Neuron (in vitro differentiated cells): ENCODE measurements around the gene OMP.
"Not testable (repeated sequence)": the region's sequence is repeated elsewhere in the genome, so short reads cannot be mapped to it uniquely, and the experiment has no call there.

ENCODE experiments used
- H2AFZ ChIP-seq: one replicate; pipeline ENCODE4 v1.6.1; 2013; ENCODE audit warnings: low read depth, mild to moderate bottlenecking, inconsistent platforms, low read length, moderate library complexity
- H3K27me3 ChIP-seq: one replicate; pipeline ENCODE4 v1.6.1; 2013; ENCODE audit warnings: low read length; ENCODE audit not compliant: insufficient read depth
- H3K36me3 ChIP-seq: one replicate; pipeline ENCODE4 v1.6.1; 2013; ENCODE audit warnings: low read length; ENCODE audit not compliant: insufficient read depth
- H3K4me1 ChIP-seq: one replicate; pipeline ENCODE4 v1.6.1; 2013; ENCODE audit warnings: low read length; ENCODE audit not compliant: insufficient read depth
- H3K4me3 ChIP-seq: 2 replicates; pipeline ENCODE4 v1.5.1; 2013; ENCODE audit warnings: mild to moderate bottlenecking, low read length, moderate library complexity
- H3K9me3 ChIP-seq: one replicate; pipeline ENCODE4 v1.6.1; 2013; ENCODE audit warnings: low read length

Gene OMP

DNA sequence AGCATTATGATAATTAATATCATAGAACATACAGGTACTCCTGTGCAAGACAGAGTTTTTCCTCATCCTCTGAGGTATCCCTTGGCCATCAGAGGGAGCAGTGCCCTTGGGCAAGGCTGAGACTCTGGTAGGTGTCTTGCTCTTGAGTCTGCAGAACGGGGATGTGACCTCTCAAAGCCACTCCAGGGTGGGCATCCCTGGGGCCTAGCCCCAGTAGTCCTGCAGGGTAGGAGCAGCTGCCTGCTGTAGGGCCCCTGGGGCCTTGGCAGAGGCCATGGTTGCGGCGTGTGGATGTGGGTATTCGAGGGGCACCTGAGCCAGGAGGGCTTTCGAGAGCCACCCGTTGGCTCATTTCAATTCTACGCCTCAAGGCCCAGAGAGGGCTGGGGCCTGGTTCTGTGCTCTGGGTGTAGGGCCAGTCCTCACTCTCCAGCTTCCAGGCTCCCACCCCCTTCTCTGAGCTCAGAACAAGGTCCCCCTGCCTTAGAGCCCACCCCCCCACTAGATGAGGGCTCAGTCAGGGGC lies 7.7 kb upstream of the OMP start:
- Histone ChIP-seq H2AFZ (no peak overlapping the region), H3K4me3 (no peak overlapping the region), H3K9me3 (peaks cover 11% of the 10 kb centered on the region), H3K27me3 (no peaks in the 10 kb centered on the region), H3K36me3 (peaks cover 37% of the 10 kb centered on the region), H3K4me1 (no peaks in the 10 kb centered on the region)

DNA sequence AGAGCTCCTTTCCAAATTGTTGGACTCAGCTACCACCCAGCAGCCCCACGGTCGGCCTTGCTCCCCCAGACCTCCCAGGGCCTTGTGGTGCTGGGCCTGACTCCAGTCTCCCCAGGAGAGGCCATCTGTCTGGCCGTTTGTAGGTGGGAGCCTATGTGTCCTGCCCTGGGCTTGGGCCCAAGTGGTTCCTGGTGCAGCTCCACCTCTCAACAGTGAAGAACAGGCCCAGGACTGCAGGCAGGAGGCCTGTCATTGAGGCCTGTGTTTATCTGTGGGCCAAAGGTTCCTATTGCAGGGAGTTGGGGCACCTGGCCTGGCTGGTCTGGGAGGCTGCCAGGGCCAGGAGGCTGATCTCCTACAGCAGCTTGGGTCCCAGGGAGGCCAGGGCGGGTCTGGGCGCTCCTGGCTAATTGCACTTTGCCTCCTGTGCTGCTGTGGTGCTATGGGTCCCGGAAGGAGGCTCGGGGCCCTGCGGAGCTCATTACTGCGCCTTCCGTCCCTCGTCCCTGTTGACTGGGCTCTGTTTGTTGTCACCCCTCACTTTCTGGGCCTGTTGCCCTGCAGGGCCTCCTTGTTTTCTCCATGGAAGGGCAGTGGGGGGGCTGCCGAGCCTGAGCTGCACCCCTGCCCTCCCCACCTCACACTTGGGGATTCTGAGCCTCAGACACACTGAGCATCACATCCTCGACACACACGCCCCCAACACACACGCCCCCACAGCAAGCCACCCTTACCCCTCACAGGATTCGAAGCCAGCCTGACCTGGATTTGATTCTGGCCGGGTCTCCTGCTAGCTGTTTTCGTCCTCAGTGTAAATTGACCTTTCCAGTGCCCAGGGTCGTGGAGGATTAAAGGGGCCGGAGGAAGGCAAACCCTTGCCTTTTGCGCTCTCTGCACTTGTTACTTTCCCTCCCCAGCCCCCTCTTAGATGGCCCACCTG lies 6.8 kb upstream of the OMP start:
- Histone ChIP-seq H3K36me3 (peaks cover 37% of the 10 kb centered on the region), H3K4me3 (no peak overlapping the region), H3K9me3 (peaks cover 11% of the 10 kb centered on the region), H3K27me3 (no peaks in the 10 kb centered on the region), H3K4me1 (no peaks in the 10 kb centered on the region), H2AFZ (no peak overlapping the region)

DNA sequence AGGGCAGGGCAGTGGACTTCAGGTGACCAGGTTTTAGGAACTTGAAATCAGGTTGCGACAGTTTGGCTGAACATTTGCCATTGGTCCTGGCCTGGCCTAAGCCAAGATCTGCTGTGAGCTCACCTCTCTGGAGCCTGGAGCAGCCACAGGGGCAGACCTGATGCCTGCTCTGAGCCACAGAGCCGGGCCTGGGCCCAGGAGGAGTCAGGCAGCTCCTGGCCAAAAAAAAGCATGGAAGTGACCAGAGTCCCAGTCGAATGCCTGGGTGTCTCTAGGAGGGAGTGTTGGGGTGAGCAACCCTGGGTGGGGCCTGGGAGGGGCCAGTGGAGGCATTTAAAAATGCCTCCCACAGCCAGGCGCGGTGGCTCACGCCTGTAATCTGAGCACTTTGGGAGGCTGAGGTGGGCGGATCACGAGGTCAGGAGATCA lies 6.0 kb upstream of the OMP start:
- H3K27me3 ChIP-seq: no peaks in the 10 kb centered on the region
- H3K4me3 ChIP-seq: no peak overlapping the region
- no peaks in the 10 kb centered on the region for H3K4me1 ChIP-seq
- no peak overlapping the region for H2AFZ ChIP-seq
- H3K9me3 ChIP-seq: peaks cover 11% of the 10 kb centered on the region
- peaks cover 37% of the 10 kb centered on the region for H3K36me3 ChIP-seq

DNA sequence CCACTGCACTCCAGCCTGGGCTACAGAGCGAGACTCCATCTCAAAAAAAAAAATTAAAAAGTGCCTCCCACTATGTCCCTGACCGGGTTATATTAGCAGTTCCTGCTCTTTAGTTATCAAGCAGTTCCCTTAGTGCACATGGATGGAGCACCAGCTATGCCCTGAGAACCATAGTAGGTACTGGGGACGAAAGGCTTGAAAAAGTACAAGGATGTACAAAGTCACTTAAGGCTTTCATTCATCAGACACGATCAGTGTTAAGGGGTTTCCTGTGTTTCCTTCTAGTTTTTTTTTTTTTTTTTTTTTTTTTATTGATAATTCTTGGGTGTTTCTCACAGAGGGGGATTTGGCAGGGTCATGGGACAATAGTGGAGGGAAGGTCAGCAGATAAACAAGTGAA lies 5.5 kb upstream of the OMP start:
- Histone ChIP-seq H3K36me3 (peaks cover 38% of the 10 kb centered on the region), H3K9me3 (peaks cover 11% of the 10 kb centered on the region)
- not testable (repeated sequence) for H3K4me1 ChIP-seq, H3K27me3 ChIP-seq, H2AFZ ChIP-seq, H3K4me3 ChIP-seq

DNA sequence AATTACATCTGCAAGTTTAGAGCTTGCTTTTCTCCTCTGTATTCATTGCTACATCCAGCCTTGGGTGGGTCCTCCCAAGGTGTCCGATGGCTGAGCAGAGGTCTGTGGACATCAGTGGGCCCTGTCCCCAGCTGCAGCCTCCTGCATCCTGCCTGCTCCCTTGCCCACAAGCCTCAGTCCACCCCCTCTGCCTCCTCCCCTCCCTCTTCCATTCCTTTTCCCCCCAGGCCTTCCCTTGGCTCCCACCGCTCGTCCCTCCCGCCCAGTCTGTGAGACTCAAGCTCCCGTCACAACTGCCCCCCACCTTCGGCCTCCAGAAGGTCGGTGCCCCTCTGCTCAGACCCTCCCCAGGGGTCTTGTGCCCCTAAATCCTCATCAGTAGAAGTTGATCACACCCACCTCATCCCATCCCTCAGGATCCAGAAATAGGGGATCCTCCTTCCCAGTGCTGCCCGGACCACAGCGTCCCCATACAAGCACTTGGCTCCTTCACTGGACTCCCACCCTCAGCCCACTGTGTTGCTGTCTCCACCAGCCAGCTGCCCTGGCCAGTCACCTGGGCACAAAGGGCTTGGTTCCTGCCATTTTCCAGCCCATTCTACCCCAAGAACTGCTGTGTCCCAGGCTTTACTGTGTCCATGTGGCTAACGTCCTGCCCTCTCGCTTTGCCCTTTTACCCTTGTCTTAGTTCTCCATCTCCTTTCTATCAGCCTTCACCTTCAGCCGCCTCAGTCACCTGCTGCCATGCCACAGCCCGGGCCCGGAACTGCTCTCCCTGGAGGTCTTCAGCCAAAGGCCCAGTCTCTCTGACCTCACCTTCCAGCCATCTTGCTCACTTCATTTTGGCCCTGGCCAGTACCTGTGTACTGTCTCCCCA lies 2.2 kb upstream of the OMP start:
- Histone ChIP-seq H3K27me3 (no peaks in the 10 kb centered on the region), H3K36me3 (peaks cover 38% of the 10 kb centered on the region), H3K4me1 (no peaks in the 10 kb centered on the region), H2AFZ (no peak overlapping the region), H3K4me3 (no peak overlapping the region), H3K9me3 (peaks cover 9% of the 10 kb centered on the region)

DNA sequence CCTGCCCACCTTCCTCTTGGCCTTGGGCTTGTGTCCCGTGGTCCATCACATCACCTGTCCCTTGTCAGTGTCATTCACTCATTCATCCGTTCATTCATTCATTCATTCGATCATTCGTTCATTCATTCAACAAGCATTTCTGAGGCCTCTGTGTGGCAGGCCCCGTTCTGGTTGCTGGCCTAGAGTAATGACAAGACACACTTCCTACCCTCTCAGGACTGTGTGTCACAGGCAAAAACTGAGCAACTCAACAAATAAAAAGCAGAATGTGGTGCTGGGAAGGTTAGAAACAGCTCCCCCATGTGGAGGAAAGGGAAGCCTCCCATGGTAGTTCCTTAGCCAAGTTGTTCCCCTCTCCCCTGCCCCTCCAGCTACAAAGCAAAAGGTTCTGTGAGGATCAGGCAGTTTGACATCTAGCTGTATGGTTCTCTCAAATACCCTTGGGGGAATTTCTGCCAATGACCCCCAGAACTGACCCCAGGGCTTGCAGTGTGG lies 1.6 kb upstream of the OMP start:
- H3K9me3 ChIP-seq: peaks cover 6% of the 10 kb centered on the region
- peaks cover 31% of the 10 kb centered on the region for H3K36me3 ChIP-seq
- H3K4me1 ChIP-seq: no peaks in the 10 kb centered on the region

DNA sequence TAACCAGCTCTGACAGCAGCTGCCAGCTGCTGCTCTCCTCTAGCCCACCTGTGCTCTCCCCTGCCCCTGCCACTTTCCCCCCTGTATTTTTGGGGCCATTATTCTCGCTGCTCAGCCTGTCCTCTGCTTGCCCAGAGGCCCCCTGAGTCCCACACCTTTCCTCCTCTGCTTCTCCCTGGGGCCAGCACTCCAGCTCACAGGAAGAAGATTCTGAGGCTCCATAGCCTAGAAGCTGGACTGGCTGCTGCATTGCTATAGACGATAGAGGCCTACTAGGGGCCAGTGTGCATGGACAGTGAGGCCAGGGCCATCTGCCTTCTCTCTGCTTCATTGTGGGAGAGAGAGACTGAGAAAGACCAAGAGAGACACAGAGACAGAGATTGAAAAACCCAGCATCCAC lies 679 bp downstream of the OMP start:
- Histone ChIP-seq H3K4me3 (no peak overlapping the region), H3K36me3 (peaks cover 29% of the 10 kb centered on the region), H3K9me3 (no peaks in the 10 kb centered on the region), H3K27me3 (no peaks in the 10 kb centered on the region), H2AFZ (no peak overlapping the region), H3K4me1 (no peaks in the 10 kb centered on the region)

More for the DNA sequence above, 1.6 kb upstream of the OMP start:
- Histone ChIP-seq H3K27me3 (no peaks in the 10 kb centered on the region), H2AFZ (no peak overlapping the region), H3K4me3 (no peak overlapping the region)

DNA sequence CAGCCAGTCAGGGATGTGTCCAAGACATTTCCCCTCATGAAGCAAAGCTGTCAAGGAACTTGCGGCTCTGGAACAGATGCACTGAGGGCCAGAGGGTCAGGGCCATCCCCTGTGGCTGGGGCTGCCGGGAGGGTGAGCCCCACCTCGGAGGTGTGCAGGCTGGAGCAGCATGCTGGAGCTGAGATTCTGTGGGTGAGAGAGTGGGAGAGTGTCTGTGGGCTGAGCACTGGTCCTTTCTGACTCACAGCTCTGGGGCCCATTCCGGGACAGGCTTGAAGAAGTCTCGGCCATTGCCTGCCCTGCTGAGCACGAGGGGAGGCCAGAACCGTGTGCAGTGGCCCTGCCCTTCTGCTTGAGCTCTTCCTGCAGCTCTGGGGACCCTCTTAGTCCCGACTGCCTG lies 2.1 kb downstream of the OMP start:
- peaks cover 29% of the 10 kb centered on the region for H3K36me3 ChIP-seq
- H2AFZ ChIP-seq: no peak overlapping the region
- no peaks in the 10 kb centered on the region for H3K9me3 ChIP-seq
- H3K4me1 ChIP-seq: no peaks in the 10 kb centered on the region
- H3K4me3 ChIP-seq: no peak overlapping the region
- H3K27me3 ChIP-seq: no peaks in the 10 kb centered on the region

DNA sequence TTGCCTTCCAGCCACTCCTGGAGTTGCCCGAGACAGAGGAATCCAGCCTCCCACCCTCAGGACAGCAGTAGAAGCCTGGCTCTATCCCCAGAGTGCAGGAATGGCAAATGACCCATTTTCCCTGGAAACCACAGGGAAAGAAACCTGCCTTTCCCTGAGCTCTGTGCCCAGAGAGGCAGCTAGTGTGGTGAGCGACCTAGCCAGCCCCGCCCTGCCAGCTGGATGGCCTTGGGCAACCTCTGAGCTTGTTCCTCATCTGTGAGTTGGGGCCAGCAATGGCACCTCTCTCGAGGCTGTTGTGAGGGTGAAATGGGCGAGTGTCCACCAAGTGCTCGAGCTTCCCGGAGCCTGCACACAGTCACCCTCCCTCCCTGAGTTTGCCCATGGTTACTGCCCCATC lies 3.7 kb downstream of the OMP start:
- H3K27me3 ChIP-seq: no peaks in the 10 kb centered on the region
- H3K4me3 ChIP-seq: no peak overlapping the region
- H3K9me3 ChIP-seq: no peaks in the 10 kb centered on the region
- H2AFZ ChIP-seq: no peak overlapping the region
- H3K36me3 ChIP-seq: peaks cover 21% of the 10 kb centered on the region
- no peaks in the 10 kb centered on the region for H3K4me1 ChIP-seq

DNA sequence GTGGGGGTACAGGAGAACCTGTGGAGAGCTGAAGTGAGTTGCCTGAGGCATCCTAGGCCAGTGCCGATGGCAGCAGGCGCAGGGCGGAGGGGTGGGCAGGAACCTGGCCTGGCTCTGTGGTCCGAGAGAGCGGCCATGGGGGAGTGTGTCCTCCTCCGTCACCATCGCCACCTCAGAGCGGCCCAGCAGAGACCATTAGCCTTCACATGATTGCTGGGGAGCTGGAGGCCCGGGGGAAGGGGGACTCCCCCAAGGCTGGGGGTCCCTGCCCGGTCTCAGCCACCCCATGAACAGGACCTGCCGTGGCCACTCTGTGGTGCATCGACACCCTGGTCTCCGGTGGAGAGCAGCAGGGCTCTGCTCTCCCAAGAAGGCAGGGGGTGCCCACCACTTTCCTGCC lies 4.1 kb downstream of the OMP start:
- no peaks in the 10 kb centered on the region for H3K27me3 ChIP-seq
- no peak overlapping the region for H2AFZ ChIP-seq
- H3K36me3 ChIP-seq: peaks cover 21% of the 10 kb centered on the region
- no peaks in the 10 kb centered on the region for H3K9me3 ChIP-seq
- H3K4me3 ChIP-seq: no peak overlapping the region
- H3K4me1 ChIP-seq: no peaks in the 10 kb centered on the region

DNA sequence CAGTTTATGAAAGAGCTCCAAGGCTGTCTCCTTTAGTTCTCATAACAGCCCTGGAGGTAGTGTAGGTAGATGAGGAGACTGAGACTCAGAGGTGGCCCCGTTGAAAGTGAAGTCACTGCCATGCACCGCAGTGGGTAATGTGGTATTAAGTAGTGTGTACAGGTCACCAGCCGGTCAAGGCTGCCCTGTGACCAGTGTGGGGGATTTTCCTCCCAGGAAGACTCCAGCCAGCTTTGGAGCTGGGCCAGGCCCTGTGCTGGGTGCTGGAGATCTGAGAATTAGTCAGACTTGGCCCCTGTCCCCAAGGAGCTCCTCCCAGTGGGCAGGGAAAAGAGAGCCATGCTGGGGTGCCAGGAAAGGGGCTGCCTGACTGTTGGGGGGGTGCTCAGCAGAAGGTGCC lies 5.3 kb downstream of the OMP start:
- H3K9me3 ChIP-seq: no peaks in the 10 kb centered on the region
- no peak overlapping the region for H2AFZ ChIP-seq
- no peaks in the 10 kb centered on the region for H3K4me1 ChIP-seq
- no peak overlapping the region for H3K4me3 ChIP-seq
- peaks cover 18% of the 10 kb centered on the region for H3K36me3 ChIP-seq
- no peaks in the 10 kb centered on the region for H3K27me3 ChIP-seq

DNA sequence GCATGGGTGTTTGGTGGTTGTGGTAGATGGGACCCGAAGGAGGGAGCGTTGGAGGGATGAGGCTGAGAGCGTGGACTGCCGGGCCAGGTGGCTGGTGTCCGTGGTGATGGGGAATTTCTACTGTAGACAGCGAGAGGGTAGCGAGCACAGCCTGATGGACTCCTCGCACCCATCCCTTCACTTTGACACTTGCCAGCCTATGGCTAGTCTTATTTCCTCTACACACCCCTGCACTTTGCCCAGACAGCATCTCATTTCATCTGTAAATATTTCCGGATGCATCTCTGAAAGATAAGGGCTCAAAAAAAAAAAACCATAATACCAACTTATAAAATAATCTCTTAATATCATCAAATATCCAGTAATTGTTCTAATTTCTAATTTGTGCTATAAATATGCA lies 5.8 kb downstream of the OMP start:
- Histone ChIP-seq H3K9me3 (no peaks in the 10 kb centered on the region), H3K4me1 (no peaks in the 10 kb centered on the region), H2AFZ (no peak overlapping the region), H3K27me3 (no peaks in the 10 kb centered on the region), H3K4me3 (no peak overlapping the region), H3K36me3 (peaks cover 20% of the 10 kb centered on the region)
